HG02571 (cell line): ENCODE measurements around the gene FXYD5.
"Not testable (repeated sequence)": the region's sequence is repeated elsewhere in the genome, so short reads cannot be mapped to it uniquely, and the experiment has no call there.

Experiments
- ATAC-seq: cut with Tn5 transposase; IDR thresholded peaks from one replicate; pipeline ENCODE4 v1.9.1; 2021; ENCODE audit warnings: mild to moderate bottlenecking, moderate library complexity; ENCODE audit not compliant: unreplicated experiment

Gene FXYD5

GRCh38 chr19:35177377-35178274 is 23.1 kb downstream of the FXYD5 start:
- no peak for ATAC-seq

DNA sequence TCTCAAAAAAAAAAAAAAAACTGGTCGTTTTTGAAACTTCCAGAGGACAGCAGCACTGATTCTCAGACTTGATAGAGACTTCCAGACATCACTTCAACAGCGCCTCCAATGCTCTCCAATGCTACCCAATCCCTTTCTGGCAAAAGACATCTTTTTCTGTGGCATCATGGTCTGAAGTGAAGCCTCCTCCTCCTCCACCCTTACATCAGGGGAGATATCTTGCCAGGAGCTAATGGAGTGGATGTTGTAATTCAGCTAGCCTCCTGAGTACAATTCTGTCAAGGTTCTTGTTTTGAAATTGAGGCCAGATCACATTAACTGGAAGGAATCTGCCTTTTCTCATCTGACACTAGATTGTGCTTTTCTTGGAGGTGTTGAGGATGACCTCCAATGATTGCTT is 24.2 kb downstream of the FXYD5 start:
- no peak for ATAC-seq

DNA sequence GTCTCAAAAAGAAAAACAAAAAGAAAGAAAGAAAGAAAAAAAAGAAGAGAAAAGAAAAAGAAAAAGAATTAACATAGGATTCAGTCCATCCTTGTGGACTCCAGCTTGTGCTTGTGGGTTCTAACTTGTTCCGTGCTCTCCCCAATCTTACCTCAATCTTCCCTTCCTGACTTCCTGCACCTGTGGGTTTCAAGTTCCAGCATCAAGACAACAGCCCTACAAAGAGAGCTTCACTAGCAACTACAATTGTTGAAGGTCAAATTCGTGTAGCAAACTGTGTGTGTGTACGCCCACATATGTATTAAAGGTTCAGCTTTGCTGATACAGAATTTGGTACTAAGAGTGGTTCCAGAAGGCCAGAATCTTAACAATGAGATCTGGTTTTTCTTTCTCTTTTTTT is 25.3 kb downstream of the FXYD5 start:
- no peak for ATAC-seq

GRCh38 chr19:35181387-35181786 is 26.9 kb downstream of the FXYD5 start:
- no peak for ATAC-seq

DNA sequence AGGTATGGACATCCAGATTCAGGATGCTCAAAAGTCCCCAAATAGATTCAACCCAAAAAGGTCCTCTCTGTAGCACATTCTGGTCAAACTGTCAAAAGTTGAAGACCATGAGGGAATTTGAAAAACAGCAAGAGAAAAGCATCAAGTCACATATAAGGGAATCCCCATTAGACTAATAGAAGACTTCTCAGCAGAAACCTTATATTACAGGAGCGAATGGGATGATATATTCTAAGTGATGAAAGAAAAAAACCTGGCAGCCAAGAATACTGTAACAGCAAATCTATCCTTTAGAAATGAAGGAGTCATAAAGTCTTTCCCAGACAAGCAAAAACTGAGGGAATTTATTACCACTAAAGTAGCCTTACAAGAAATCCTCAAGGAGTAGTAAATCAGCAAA is 29.7 kb downstream of the FXYD5 start:
- ATAC-seq = no peak

DNA sequence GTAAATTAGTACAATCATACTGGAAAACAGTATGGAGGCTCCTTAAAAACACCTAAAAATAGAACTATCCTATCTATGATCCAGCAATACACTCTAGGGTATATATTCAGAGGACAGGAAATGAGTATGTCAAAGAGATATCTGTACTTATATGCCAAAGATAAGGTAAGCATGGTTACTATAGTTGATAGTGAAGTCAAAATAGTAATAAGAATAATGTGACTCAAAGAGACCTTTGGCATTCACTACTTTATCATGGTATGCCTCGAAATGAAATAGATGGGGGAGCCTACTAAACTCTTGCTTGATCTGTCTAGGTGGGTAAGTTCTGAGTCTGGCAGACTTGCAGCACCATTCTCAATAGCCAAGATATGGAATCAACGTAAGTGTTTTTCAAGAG is 30.3 kb downstream of the FXYD5 start:
- no peak for ATAC-seq

GRCh38 chr19:35194012-35194984 is 39.8 kb downstream of the FXYD5 start:
- no peak for ATAC-seq

DNA sequence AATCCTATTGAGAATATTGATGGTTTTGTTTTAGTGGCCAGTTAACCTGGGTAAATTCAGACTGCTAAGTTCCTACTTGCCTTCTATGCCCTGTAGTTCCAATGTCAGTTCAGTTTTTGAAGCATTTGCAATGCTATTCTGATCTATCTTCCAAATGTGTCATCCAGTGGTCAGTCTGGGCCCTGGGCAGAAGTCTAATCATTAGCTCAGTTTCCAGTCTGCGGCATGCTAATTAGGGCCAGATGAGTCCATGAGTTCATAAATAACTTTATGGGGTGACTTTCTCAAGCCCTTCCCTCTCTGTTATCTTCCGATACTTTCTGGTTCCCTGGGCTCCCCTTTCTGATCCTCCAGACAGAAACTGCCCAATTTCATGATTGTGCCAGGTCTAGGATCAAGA is 41.3 kb downstream of the FXYD5 start:
- ATAC-seq = no peak

- not testable (repeated sequence) for ATAC-seq
Measured at GRCh38 chr19:35196861-35197260, 42.3 kb downstream of the FXYD5 start.

DNA sequence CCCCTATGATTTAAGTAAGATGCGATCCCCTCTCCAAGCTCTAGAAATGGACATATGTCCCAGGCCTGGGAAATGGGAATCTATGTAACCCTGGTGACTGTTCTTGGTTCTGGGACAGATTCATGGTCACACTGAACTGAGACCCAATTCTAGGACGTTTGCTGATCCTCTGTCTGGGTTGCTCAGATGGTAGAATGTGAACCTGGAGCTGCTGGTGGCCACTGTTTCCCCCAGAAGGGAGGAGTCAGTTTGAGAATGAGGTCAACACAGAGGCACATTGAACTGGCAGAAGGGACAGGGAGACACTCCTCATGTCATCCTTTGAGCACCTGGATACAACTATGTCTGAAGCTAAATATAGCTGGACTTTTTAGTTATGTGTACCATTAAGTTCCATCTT is 44.9 kb downstream of the FXYD5 start:
- ATAC-seq = no peak

DNA sequence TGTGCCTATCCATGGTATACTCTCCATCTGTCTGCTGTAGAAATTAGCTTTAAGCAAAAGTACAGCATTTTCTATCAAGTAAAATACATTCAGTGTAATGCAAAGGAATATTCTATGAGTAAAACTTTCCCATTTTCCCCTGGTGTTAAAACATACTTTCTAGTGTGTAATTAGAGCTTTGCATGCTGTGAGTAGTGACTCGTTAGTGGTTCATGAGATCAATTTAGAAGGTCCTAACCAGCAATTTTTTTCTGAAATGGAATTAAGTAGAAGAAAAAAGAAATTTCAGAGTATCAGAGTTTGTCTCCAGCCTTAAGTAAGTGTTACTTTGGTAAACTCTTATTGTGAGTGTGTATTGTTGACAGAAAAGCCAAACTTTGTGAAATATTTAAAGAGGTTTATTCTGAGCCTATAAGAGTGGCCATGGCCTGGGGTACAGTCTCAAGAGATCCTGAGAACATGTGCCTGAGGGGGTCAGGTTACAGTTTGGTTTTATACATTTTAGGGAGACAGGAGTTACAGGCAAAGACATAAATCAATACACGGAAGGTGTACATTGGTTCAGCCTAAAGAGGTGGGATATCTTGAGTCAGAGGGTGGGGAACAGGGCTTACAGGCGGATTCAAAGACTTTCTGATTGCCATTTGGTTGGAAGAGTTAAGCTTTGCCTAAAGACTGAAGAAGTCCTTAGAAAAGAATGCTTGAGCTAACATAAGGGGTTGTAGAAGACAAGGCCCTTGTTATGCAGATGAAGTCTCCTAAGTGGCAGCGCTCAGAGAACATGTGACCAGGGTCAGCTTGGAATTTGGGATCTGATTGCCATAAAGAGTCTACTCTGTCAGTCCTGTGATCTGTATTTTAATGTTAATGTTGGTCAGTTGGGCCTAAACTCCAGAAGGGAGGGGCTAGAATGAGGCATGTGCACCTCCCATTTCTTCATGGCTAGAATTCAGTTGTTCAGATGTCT is 48.5 kb downstream of the FXYD5 start:
- ATAC-seq = no peak

DNA sequence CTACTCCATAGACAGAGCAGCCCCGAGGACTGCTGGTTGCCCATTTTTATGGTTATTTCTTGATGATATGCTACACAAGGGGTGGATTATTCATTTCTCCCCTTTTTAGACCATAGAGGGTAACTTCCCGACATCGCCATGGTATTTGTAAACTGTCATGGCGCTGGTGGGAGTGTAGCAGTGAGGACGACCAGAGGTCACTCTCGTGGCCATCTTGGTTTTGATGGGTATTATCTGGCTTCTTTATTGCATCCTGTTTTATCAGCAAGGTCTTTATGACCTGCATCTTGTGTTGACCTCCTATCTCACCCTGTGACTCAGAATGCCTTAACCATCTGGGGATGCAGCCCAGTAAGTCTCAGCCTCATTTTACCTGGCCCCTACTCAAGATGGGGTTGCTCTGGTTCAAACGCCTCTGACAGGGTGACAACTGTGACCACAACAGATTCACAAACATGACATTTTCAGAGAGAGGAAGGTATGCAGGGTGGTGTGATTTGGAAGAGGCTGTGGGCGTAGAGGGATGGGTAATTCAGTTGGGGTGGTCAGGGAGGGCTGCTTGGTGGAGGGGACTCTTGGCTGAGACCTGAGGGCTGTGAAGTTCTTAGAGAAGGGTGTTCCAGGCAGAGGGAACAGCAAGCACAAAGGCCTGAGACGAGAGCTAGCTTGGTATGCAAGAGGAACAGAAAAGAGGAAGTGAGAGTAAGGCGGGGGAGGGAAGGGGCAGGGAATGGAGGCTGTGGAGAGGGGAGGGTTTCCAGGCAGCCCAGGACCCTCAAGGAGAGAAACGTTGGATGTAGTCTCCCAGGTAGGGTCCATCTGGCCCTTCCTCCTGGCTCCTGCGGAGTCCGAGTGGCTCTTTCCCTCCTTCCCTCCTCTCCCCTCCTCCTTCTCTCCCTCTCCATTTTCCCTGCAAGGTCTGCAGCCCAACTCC is 50.5 kb downstream of the FXYD5 start:
- peak; percentile 61 for ATAC-seq

DNA sequence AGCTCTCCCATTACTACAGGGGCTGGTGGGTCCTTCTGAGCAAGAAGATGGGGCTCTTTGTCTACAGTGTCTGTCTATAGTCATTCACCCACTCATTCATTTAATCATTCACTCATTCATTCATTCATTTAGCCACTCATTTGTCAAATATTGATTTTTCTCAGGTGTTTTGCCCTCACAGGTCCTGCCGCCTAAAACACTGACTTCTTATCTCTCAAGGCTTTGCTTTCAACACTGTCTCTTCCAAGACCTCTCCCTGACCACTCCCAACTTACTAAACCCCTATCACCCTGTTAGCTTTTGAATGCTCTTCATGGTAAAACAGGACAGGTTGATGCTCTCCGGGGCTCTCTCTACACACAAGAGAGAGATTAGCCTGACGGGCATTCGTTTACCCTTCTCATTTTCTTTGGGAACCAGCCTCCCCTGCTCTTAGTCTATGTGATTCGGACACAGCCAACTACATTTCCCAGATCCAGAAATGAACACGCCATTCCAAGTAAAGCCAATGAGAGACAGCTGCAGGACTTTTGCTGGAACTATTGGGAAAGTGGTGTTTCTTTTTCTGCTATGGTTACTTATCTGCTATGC is 51.3 kb downstream of the FXYD5 start:
- peak; percentile 11 for ATAC-seq

- ATAC-seq = no peak
Measured at GRCh38 chr19:35206379-35206778, 51.8 kb downstream of the FXYD5 start.

DNA sequence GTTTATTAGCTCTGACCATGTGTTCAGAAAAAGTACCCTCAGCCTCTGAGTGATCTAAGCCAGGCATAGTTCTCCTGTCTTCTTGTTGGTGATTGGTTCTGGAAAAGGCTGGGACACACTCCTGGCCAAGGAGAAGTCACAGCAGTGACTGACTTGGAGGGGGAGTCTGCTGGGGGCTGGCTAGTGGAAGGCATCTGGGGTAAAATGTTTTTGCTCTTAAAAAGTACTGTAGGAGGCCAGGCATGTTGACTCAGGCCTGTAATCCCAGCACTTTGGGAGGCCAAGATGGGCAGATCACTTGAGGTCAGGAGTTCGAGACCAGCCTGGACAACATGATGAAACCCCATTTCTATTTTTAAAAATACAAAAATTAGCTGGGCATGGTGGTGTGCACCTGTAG is 52.3 kb downstream of the FXYD5 start:
- no peak for ATAC-seq

DNA sequence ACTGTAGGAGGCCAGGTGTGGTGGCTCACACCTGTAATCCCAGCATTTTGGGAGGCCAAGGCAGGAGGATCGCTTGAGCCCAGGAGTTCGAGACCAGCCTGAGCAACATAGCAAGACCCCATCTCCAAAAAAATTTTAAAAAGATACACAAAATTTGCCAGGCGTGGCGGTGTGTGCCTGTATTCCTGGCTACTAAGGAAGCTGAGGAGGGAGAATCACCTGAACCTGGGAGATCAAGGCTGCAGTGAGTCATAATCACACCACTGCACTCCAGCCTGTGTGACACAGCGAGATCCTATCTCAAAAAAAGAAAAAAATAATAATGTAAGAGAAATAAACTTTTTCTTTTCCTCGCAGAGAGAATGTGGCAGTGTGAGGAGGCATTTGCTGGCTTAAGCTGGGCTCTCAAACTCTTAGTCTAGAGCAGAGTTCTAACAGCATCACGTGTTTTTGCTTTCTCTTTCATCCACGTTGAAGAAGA is 52.9 kb downstream of the FXYD5 start:
- ATAC-seq = no peak

DNA sequence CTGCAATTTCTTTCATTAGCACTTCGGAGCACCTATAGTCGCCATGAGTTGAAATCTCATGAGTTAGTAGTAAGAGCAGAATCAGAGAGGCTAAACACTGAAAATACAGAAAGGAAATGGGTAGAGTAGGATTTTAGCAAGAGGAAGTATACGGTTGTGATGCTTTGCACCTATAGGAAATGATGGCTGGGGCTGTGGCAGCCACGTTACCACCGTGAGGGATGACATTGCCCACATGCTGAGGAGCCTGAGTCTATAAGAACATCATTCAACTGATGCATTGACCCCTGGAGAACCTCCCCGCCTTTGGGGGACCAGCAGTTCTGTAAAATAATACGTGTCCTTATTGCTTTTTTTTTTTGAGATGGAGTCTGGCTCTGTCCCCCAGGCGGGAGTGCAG is 53.6 kb downstream of the FXYD5 start:
- no peak for ATAC-seq

DNA sequence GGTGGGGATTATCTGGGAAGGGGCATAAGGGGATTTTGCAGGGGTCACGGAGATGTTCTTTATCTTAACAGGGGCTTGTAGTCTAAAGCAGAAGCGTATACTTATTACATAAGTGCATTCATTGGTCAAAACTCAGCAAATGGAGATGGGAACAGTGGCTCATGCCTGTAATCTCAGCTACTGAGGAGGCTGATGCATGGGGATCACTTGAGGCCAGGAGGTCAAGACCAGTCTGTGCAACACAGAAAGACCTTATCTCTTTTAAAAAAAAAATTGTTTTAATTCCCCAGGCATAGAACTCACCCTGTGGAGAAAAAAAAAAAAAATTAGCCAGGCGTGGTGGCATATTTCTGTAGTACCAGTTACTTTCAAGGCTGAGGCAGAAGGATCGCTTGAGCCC is 55.1 kb downstream of the FXYD5 start:
- ATAC-seq = no peak
